GM18508 (cell line): ENCODE measurements around the gene PCDH8.
"Not testable (repeated sequence)": the region's sequence is repeated elsewhere in the genome, so short reads cannot be mapped to it uniquely, and the experiment has no call there.

Source experiments
- ATAC-seq: cut with Tn5 transposase; IDR thresholded peaks from one replicate; pipeline ENCODE4 v1.9.1; 2021; ENCODE audit warnings: moderate number of reproducible peaks; ENCODE audit not compliant: insufficient read depth, unreplicated experiment

Gene PCDH8

GRCh38 chr13:52817886-52818285 lies 30.6 kb downstream of the PCDH8 start:
- ATAC-seq: not testable (repeated sequence)

DNA sequence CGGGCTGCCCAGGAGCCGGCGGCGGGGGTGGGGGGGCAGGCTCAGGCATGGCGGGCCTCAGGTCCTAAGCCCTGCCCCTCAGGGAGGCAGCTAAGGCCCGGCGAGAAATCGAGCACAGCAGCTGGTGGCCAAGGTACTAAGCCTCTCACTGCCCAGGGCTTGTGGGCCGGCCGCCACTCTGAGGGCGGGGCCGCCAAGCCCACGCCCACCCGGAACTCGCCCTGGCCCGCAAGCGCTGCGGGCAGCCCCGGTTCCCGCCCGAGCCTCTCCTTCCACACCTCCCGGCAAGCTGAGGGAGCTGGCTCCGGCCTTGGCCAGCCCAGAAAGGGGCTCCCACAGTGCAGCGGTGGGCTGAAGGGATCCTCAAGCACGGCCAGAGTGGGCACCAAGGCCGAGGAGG lies 33.1 kb downstream of the PCDH8 start:
- ATAC-seq: no peak

- ATAC-seq: no peak
Observed at GRCh38 chr13:52812941-52813340, 35.5 kb downstream of the PCDH8 start.

GRCh38 chr13:52811841-52812240 lies 36.6 kb downstream of the PCDH8 start:
- ATAC-seq: no peak

GRCh38 chr13:52810526-52810925 lies 37.9 kb downstream of the PCDH8 start:
- no peak for ATAC-seq

DNA sequence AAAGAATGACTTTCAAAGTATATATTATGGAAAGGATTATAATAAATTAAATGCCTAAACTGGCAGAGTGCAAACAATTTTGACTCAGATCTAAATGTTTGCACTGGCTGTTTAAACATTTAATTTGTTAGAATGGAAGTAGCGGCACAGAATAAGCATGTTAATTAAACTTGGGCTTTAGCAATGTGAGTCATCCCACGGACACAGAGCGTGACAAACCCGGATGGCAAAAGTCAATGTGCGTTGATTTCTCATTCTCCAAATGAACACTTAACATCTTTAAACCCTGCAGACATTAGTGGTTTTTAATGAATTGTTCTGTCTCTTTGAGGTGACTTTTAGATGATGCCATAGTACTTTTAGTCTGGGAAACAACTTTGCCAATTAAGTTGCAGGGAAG lies 38.4 kb downstream of the PCDH8 start:
- no peak for ATAC-seq

- ATAC-seq: no peak
Observed at GRCh38 chr13:52809310-52809769, 39.1 kb downstream of the PCDH8 start.

GRCh38 chr13:52808842-52809219 lies 39.6 kb downstream of the PCDH8 start:
- ATAC-seq: no peak

DNA sequence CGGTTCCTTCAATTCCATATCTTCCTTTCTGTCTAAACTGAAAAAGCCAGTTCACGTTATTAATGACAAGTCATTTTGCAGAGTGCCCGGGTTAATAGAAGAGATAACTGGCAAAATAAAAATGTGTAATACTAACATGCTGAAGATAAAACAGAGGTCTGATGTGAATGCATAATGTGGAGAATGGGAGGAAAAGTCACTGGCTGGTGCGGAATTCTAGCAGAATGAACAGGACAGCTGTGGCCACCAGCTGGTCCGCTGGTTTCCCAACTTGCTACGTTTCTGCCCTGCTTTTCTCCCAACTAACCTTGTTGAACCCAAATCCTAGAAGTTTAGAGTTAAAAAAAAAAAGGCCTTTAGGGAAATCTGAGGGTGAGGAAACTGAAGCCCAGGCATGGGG lies 42.4 kb downstream of the PCDH8 start:
- ATAC-seq: no peak

GRCh38 chr13:52804202-52804641 lies 44.2 kb downstream of the PCDH8 start:
- ATAC-seq: no peak

DNA sequence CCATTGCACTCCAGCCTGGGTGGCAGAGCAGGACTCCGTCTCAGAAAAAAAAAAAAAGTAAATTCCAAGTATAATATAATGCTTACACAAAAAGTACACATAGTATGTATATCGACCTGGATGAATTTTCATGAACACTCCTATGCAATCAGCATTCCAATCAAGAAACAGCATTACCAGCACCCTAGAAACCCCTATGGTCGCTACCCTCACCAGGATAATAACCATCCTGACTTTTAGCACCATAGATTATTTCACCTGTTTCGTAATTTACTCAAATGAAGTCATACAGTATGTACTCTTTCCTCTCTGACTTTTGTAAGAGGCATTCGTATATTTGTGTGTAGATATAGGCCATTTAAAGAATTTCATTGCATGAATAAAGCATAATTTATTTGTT lies 47.6 kb downstream of the PCDH8 start:
- ATAC-seq: no peak

- no peak for ATAC-seq
Observed at GRCh38 chr13:52798770-52799430, 49.5 kb downstream of the PCDH8 start.

GRCh38 chr13:52797176-52797575 lies 51.3 kb downstream of the PCDH8 start:
- ATAC-seq: no peak

DNA sequence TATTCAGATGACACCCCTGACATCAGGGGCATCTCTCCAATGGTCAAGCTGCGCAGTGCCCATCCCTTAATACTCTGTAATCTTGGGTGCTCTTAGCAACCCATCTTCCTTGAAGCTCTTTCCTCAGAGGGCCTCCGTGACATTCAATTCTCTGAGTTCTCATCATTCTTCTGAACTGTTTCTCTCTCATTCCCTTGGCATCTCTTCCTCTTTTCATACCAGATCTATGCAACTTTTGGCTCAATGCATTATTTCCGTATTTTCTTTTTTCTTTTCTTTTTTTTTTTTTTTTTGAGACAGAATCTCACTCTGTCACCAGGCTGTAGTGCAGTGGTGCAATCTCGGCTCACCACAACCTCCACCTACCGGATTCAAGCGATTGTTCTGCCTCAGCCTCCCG lies 53.9 kb downstream of the PCDH8 start:
- ATAC-seq: no peak

- no peak for ATAC-seq
Observed at GRCh38 chr13:52793515-52794061, 54.9 kb downstream of the PCDH8 start.
